Breast epithelium (tissue), 4 donors: ENCODE results near the gene NCBP2. TPM values are rescaled to one million over a fixed set of nuclear protein-coding genes. Genes with fewer than 3 reads are reported as not detected.

Experiments used
- DNase-seq, 2 donors: peaks; one replicate each; pipeline ENCODE4 v3.0.0-alpha.2; 2019; ENCODE audit warnings: low spot score in 2 of 2
- H3K27ac ChIP-seq, 2 donors: fragments of 200-600 bp; sonication (generic) in 1 of 2; one replicate each; pipeline ENCODE4 v1.5.1; 2016 to 2019; ENCODE audit warnings: mild to moderate bottlenecking in 1 of 2
- H3K27me3 ChIP-seq, 2 donors: fragments of 200-600 bp; sonication (generic) in 1 of 2; one replicate each; pipeline versions ENCODE4 v1.5.1 to v1.6.0; 2017 to 2019; ENCODE audit warnings: control low read depth in 1 of 2, mild to moderate bottlenecking in 1 of 2
- H3K36me3 ChIP-seq: fragments of 200-600 bp; one replicate; pipeline ENCODE4 v1.5.1; 2019
- H3K4me1 ChIP-seq, 2 donors: fragments of 200-600 bp; sonication (generic); one replicate each; pipeline ENCODE4 v1.5.1; 2016 to 2019; ENCODE audit warnings: control low read depth in 1 of 2
- H3K4me3 ChIP-seq, 3 donors: fragments of 200-600 bp; sonication (generic); 1 replicate in 2 of 3; 2 replicates in 1 of 3; pipeline ENCODE4 v1.5.1; 2016 to 2019; ENCODE audit warnings: mild to moderate bottlenecking in 3 of 3, moderate library complexity in 2 of 3
- H3K9me3 ChIP-seq, 2 donors: fragments of 200-600 bp; sonication (generic) in 1 of 2; one replicate each; pipeline ENCODE4 v1.5.1; 2016 to 2019; ENCODE audit warnings: control low read depth in 1 of 2
- CTCF ChIP-seq, 3 donors: fragments of 450-650 bp; IDR thresholded peaks; one replicate each; pipeline ENCODE4 v1.5.1; 2016 to 2017; ENCODE audit warnings: antibody characterized with exemption in 3 of 3, mild to moderate bottlenecking in 3 of 3, moderate library complexity in 3 of 3
- POLR2A ChIP-seq: fragments of 450-650 bp; IDR thresholded peaks from one replicate; pipeline ENCODE4 v1.6.1; 2016; ENCODE audit warnings: antibody characterized with exemption, mild to moderate bottlenecking, moderate library complexity
- POLR2AphosphoS5 ChIP-seq, 3 donors: sonication (generic); formaldehyde crosslinking; IDR thresholded peaks; one replicate each; pipeline ENCODE4 v1.6.1; 2017; ENCODE audit warnings: antibody characterized with exemption in 3 of 3
- intact Hi-C: fragments of 100-400 bp; cut with DNase I; formaldehyde crosslinking; loops from one replicate; pipeline ENCODE4 v1.15.1; 2023; ENCODE audit warnings: low total_unique reads
- total RNA-seq, 3 donors: library from RNA; depleted of rRNA; stranded (reverse); fragments of >200 nt; gene quantifications; one replicate each; pipeline ENCODE4 v1.1.0, GENCODE V29; 2016

NCBP2 gene
- total RNA-seq, 3 donors from 2014 or later, result 40.8 to 44.9 (median 42.6) TPM

DNA sequence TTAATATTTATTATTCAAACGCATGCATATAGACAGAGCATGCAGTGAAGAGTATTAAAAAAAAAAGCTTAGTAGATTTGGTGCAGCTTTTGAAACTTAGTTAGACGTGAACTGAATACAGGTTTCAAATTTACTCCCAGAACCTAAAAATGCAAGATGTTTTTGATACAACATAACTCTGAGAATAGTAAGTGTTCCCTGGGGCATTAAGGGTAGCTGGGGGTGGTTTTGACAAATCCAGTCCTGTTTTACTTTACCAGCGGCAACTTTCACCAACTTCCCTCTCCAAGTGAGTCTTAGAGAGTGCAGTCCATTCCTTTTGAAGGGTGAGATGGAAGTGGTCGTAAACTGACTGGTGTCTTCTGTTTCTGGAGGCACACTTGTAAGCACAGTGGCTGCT, 11.2 kb downstream of the NCBP2 start:
- DNase-seq, result no peak
- Histone ChIP-seq H3K9me3 (no peaks in the 10 kb centered on the region), H3K4me1 (no peaks in the 10 kb centered on the region), H3K27me3 (no peaks in the 10 kb centered on the region), H3K4me3 (no peak overlapping the region), H3K36me3 (no peaks in the 10 kb centered on the region), H3K27ac (no peak overlapping the region)
- TF ChIP-seq CTCF (IDR thresholded peaks at IDR 0.05) (no peak), POLR2AphosphoS5 (IDR thresholded peaks at IDR 0.05) (no peak), POLR2A (no peak)
- intact Hi-C loops, result no loop called here

GRCh38 chr3:196927571-196928453, 14.5 kb downstream of the NCBP2 start:
- intact Hi-C loops, result no loop called here
- TF ChIP-seq CTCF (IDR thresholded peaks at IDR 0.05) (no peak), POLR2A (no peak), POLR2AphosphoS5 (IDR thresholded peaks at IDR 0.05) (no peak)
- no peak for DNase-seq
- no peaks in the 10 kb centered on the region for H3K4me1 ChIP-seq
- H3K27me3 ChIP-seq, result no peaks in the 10 kb centered on the region
- H3K4me3 ChIP-seq, result no peak overlapping the region
- H3K36me3 ChIP-seq, result no peaks in the 10 kb centered on the region
- no peaks in the 10 kb centered on the region for H3K9me3 ChIP-seq
- H3K27ac ChIP-seq, result no peak overlapping the region

DNA sequence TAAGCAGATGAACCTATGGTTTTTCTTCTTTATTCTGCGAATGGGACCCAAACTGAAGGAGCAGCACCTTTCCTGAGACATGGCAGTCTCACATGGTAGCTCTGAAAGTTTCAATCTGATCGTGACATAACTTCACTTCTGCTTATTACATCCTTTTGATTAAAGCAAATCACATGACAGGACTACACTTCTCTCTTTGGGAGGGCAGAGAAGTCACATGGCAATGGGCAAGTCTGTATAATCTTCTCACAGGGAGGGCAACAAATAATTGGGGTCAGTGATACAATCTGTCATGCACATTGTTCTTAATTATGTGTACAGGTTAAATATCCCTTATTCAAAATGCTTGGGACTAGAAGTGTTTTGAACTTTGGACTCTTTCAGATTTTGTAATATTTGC, 21.6 kb downstream of the NCBP2 start:
- Histone ChIP-seq H3K9me3 (no peaks in the 10 kb centered on the region), H3K4me3 (no peak overlapping the region), H3K27me3 (no peaks in the 10 kb centered on the region), H3K27ac (no peak overlapping the region), H3K36me3 (no peaks in the 10 kb centered on the region), H3K4me1 (no peaks in the 10 kb centered on the region)
- TF ChIP-seq CTCF (IDR thresholded peaks at IDR 0.05) (no peak), POLR2A (no peak), POLR2AphosphoS5 (IDR thresholded peaks at IDR 0.05) (no peak)
- no peak for DNase-seq
- intact Hi-C loops, result loop anchor here (5.0 kb wide), 1 partner anchor 743 kb away; no protein-coding TSS in a partner anchor

DNA sequence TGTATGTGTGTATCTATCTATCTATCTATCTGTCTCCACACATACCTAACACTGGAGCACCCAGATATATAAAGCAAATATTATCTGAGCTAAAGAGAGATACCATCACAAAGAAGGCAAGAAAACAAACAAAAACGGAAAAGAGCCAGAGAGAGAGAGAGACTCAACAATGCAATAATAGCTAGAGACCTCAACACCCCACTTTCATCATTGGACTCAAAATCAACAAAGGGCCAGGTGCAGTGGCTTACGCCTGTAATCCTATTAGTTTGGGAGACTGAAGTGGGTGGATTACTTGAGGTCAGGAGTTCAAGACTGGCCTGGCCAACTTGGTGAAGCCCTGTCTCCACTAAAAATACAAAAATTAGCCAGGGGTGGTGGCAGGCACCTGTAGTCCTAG, 23.4 kb downstream of the NCBP2 start:
- Histone ChIP-seq H3K4me3 (no peak overlapping the region), H3K9me3 (no peaks in the 10 kb centered on the region), H3K4me1 (no peaks in the 10 kb centered on the region), H3K36me3 (no peaks in the 10 kb centered on the region), H3K27ac (no peak overlapping the region), H3K27me3 (no peaks in the 10 kb centered on the region)
- no peak for DNase-seq
- intact Hi-C loops, result no loop called here
- TF ChIP-seq POLR2AphosphoS5 (IDR thresholded peaks at IDR 0.05) (no peak), CTCF (IDR thresholded peaks at IDR 0.05) (no peak), POLR2A (no peak)

- no peaks in the 10 kb centered on the region for H3K27me3 ChIP-seq
- no peaks in the 10 kb centered on the region for H3K9me3 ChIP-seq
- TF ChIP-seq CTCF (IDR thresholded peaks at IDR 0.05) (no peak), POLR2A (no peak), POLR2AphosphoS5 (IDR thresholded peaks at IDR 0.05) (no peak)
- H3K4me3 ChIP-seq, result no peak overlapping the region
- intact Hi-C loops, result no loop called here
- no peaks in the 10 kb centered on the region for H3K36me3 ChIP-seq
- no peaks in the 10 kb centered on the region for H3K4me1 ChIP-seq
- no peak overlapping the region for H3K27ac ChIP-seq
- DNase-seq, result no peak
Observed at GRCh38 chr3:196916995-196917394, 25.3 kb downstream of the NCBP2 start.
